Activated CD8-positive, alpha-beta memory T cell treated with anti-CD3 and anti-CD28 coated beads, Interleukin-2, amount 10 ng/mL, durations not matched to agents 7 days and 5 days (primary cell): Measurements from ENCODE around the gene SLC4A2. TPM values are rescaled to one million over a fixed set of nuclear protein-coding genes. Genes with fewer than 3 reads are reported as not detected.

Experiments
- ATAC-seq: fragments of 150-1000 bp; cut with Tn5 transposase; one replicate; pipeline ENCODE4 v1.10.0; 2021; ENCODE audit warnings: moderate library complexity
- CTCF ChIA-PET: fragments of 350-600 bp; sonication (Branson Sonifier 250); formaldehyde crosslinking; loops from one replicate; lab custom pipeline; 2021; ENCODE audit warnings: antibody characterized with exemption; lab: Charles Lee
- DNase-seq: peaks from one replicate; pipeline ENCODE4 v3.0.0-alpha.2; 2020
- H3K27ac Mint-ChIP-seq: one replicate; pipeline ENCODE4 v1.8.0; 2021; ENCODE audit warnings: mild to moderate bottlenecking, mixed read lengths
- H3K27me3 Mint-ChIP-seq: one replicate; pipeline ENCODE4 v1.8.0; 2021; ENCODE audit warnings: mixed read lengths
- H3K36me3 Mint-ChIP-seq: one replicate; pipeline ENCODE4 v1.8.0; 2021; ENCODE audit warnings: mild to moderate bottlenecking, mixed read lengths
- H3K4me1 Mint-ChIP-seq: one replicate; pipeline ENCODE4 v1.8.0; 2021; ENCODE audit warnings: mixed read lengths
- H3K4me3 Mint-ChIP-seq: one replicate; pipeline ENCODE4 v1.8.0; 2021; ENCODE audit warnings: mild to moderate bottlenecking, moderate library complexity, mixed read lengths
- H3K9me3 Mint-ChIP-seq: one replicate; pipeline ENCODE4 v1.8.0; 2022; ENCODE audit warnings: low read depth, mixed read lengths
- total RNA-seq, 2 experiments: library from RNA; stranded (reverse); gene quantifications; one replicate each; pipeline ENCODE4 v1.2.3, GENCODE V29; 2021

SLC4A2 gene
- total RNA-seq, 2 experiments from 2014 or later = 114 to 121 TPM

GRCh38 chr7:151089893-151090730 is 30.7 kb downstream of the SLC4A2 start:
- H3K36me3 Mint-ChIP-seq = no peaks in the 10 kb centered on the region

GRCh38 chr7:151091003-151091402 is 31.6 kb downstream of the SLC4A2 start:
- DNase-seq (no peak), ATAC-seq (no peak)
- CTCF ChIA-PET = interaction anchor here (0.7 to 10.1 kb wide), 2 partner anchors 19 to 48 kb away, joined by 3 to 69 read pairs; no protein-coding TSS in a partner anchor
- Mint-ChIP-seq H3K9me3 (no peaks in the 10 kb centered on the region), H3K36me3 (no peaks in the 10 kb centered on the region), H3K27ac (no peak overlapping the region), H3K4me1 (peaks cover 9% of the 10 kb centered on the region), H3K4me3 (no peak overlapping the region), H3K27me3 (peaks cover 5% of the 10 kb centered on the region)

More at GRCh38 chr7:151089893-151090730, 30.7 kb downstream of the SLC4A2 start:
- CTCF ChIA-PET = interaction anchor here (0.6 to 10.1 kb wide), 4 partner anchors 9 to 64 kb away, joined by 3 to 69 read pairs (median 4); partner anchors contain the start of gene FASTK
- H3K9me3 Mint-ChIP-seq = no peaks in the 10 kb centered on the region
- no peak for DNase-seq
- H3K4me1 Mint-ChIP-seq = peaks cover 17% of the 10 kb centered on the region
- H3K4me3 Mint-ChIP-seq = no peak overlapping the region
- no peak overlapping the region for H3K27ac Mint-ChIP-seq
- H3K27me3 Mint-ChIP-seq = peaks cover 11% of the 10 kb centered on the region
- no peak for ATAC-seq

- no peaks in the 10 kb centered on the region for H3K36me3 Mint-ChIP-seq
- DNase-seq = no peak
- peaks cover 5% of the 10 kb centered on the region for H3K27me3 Mint-ChIP-seq
- H3K4me3 Mint-ChIP-seq = no peak overlapping the region
- H3K4me1 Mint-ChIP-seq = peaks cover 9% of the 10 kb centered on the region
- H3K9me3 Mint-ChIP-seq = no peaks in the 10 kb centered on the region
- no peak overlapping the region for H3K27ac Mint-ChIP-seq
- ATAC-seq = no peak
- CTCF ChIA-PET = interaction anchor here (10.1 kb wide), 1 partner anchor 19 kb away, joined by 69 read pairs; no protein-coding TSS in a partner anchor
Observed at GRCh38 chr7:151091431-151091830, 32.0 kb downstream of the SLC4A2 start.

GRCh38 chr7:151091988-151092387 is 32.6 kb downstream of the SLC4A2 start:
- Mint-ChIP-seq H3K27ac (no peak overlapping the region), H3K36me3 (no peaks in the 10 kb centered on the region), H3K9me3 (no peaks in the 10 kb centered on the region), H3K4me1 (peaks cover 9% of the 10 kb centered on the region), H3K27me3 (peaks cover 5% of the 10 kb centered on the region), H3K4me3 (no peak overlapping the region)
- no peak for DNase-seq
- CTCF ChIA-PET = interaction anchor here (10.1 kb wide), 1 partner anchor 18 kb away, joined by 69 read pairs; no protein-coding TSS in a partner anchor
- ATAC-seq = no peak

- ATAC-seq (no peak), DNase-seq (no peak)
- CTCF ChIA-PET = interaction anchor here (1.1 to 10.1 kb wide), 2 partner anchors 16 to 195 kb away, joined by 3 to 69 read pairs; no protein-coding TSS in a partner anchor
- Mint-ChIP-seq H3K36me3 (no peaks in the 10 kb centered on the region), H3K4me1 (peaks cover 2% of the 10 kb centered on the region), H3K27me3 (no peaks in the 10 kb centered on the region), H3K9me3 (no peaks in the 10 kb centered on the region), H3K27ac (no peak overlapping the region), H3K4me3 (no peak overlapping the region)
Observed at GRCh38 chr7:151093748-151094147, 34.4 kb downstream of the SLC4A2 start.

GRCh38 chr7:151094675-151095074 is 35.3 kb downstream of the SLC4A2 start:
- Mint-ChIP-seq H3K27me3 (no peaks in the 10 kb centered on the region), H3K36me3 (no peaks in the 10 kb centered on the region), H3K27ac (no peak overlapping the region), H3K9me3 (no peaks in the 10 kb centered on the region), H3K4me3 (no peak overlapping the region), H3K4me1 (no peaks in the 10 kb centered on the region)
- no peak for ATAC-seq
- DNase-seq = no peak
- CTCF ChIA-PET = interaction anchor here (0.6 to 10.1 kb wide), 4 partner anchors 16 to 218 kb away, joined by 3 to 69 read pairs (median 4); no protein-coding TSS in a partner anchor

GRCh38 chr7:151095123-151095797 is 35.9 kb downstream of the SLC4A2 start:
- H3K36me3 Mint-ChIP-seq = no peaks in the 10 kb centered on the region
- H3K27me3 Mint-ChIP-seq = no peaks in the 10 kb centered on the region

GRCh38 chr7:151095828-151096475 is 36.6 kb downstream of the SLC4A2 start:
- ATAC-seq = no peak

More at GRCh38 chr7:151095123-151095797, 35.9 kb downstream of the SLC4A2 start:
- DNase-seq (no peak), ATAC-seq (no peak)
- H3K9me3 Mint-ChIP-seq = no peaks in the 10 kb centered on the region
- H3K27ac Mint-ChIP-seq = no peak overlapping the region
- H3K4me3 Mint-ChIP-seq = no peak overlapping the region
- no peaks in the 10 kb centered on the region for H3K4me1 Mint-ChIP-seq
- CTCF ChIA-PET = interaction anchor here (1.1 to 10.1 kb wide), 3 partner anchors 15 to 219 kb away, joined by 3 to 69 read pairs (median 3); no protein-coding TSS in a partner anchor

GRCh38 chr7:151099486-151100211 is 40.3 kb downstream of the SLC4A2 start:
- Mint-ChIP-seq H3K4me1 (no peaks in the 10 kb centered on the region), H3K27me3 (no peaks in the 10 kb centered on the region), H3K4me3 (no peak overlapping the region), H3K9me3 (no peaks in the 10 kb centered on the region), H3K27ac (no peak overlapping the region), H3K36me3 (no peaks in the 10 kb centered on the region)
- CTCF ChIA-PET = no interaction called here
- ATAC-seq = no peak
- DNase-seq = no peak

More at GRCh38 chr7:151095828-151096475, 36.6 kb downstream of the SLC4A2 start:
- Mint-ChIP-seq H3K27ac (no peak overlapping the region), H3K27me3 (no peaks in the 10 kb centered on the region), H3K4me3 (no peak overlapping the region), H3K9me3 (no peaks in the 10 kb centered on the region), H3K4me1 (no peaks in the 10 kb centered on the region), H3K36me3 (no peaks in the 10 kb centered on the region)
- DNase-seq = no peak
- CTCF ChIA-PET = interaction anchor here (1.7 to 10.1 kb wide), 2 partner anchors 14 to 219 kb away, joined by 3 to 69 read pairs; no protein-coding TSS in a partner anchor

- H3K9me3 Mint-ChIP-seq = no peaks in the 10 kb centered on the region
- no peak overlapping the region for H3K27ac Mint-ChIP-seq
- no peaks in the 10 kb centered on the region for H3K36me3 Mint-ChIP-seq
- no peaks in the 10 kb centered on the region for H3K4me1 Mint-ChIP-seq
- no peaks in the 10 kb centered on the region for H3K27me3 Mint-ChIP-seq
- no peak for ATAC-seq
- no peak overlapping the region for H3K4me3 Mint-ChIP-seq
- CTCF ChIA-PET = interaction anchor here (1.0 kb wide), 1 partner anchor 23 kb away, joined by 3 read pairs; no protein-coding TSS in a partner anchor
- no peak for DNase-seq
Observed at GRCh38 chr7:151100921-151101320, 41.5 kb downstream of the SLC4A2 start.

GRCh38 chr7:151101621-151102396 is 42.4 kb downstream of the SLC4A2 start:
- DNase-seq = no peak
- CTCF ChIA-PET = no interaction called here
- Mint-ChIP-seq H3K9me3 (no peaks in the 10 kb centered on the region), H3K4me3 (no peak overlapping the region), H3K27me3 (no peaks in the 10 kb centered on the region), H3K36me3 (no peaks in the 10 kb centered on the region), H3K27ac (no peak overlapping the region), H3K4me1 (no peaks in the 10 kb centered on the region)
- no peak for ATAC-seq

- no peaks in the 10 kb centered on the region for H3K27me3 Mint-ChIP-seq
- H3K27ac Mint-ChIP-seq = no peak overlapping the region
- CTCF ChIA-PET = interaction anchor here (1.6 kb wide), 1 partner anchor 21 kb away, joined by 6 read pairs; no protein-coding TSS in a partner anchor
- DNase-seq = no peak
- no peaks in the 10 kb centered on the region for H3K36me3 Mint-ChIP-seq
- no peaks in the 10 kb centered on the region for H3K9me3 Mint-ChIP-seq
- H3K4me1 Mint-ChIP-seq = no peaks in the 10 kb centered on the region
- no peak for ATAC-seq
- H3K4me3 Mint-ChIP-seq = no peak overlapping the region
Observed at GRCh38 chr7:151102991-151103390, 43.6 kb downstream of the SLC4A2 start.
